ENCODE results near the gene MYO5B. TPM values are rescaled to one million over a fixed set of nuclear protein-coding genes. Genes with fewer than 3 reads are reported as not detected.
"Not testable (repeated sequence)": the region's sequence is repeated elsewhere in the genome, so short reads cannot be mapped to it uniquely, and the experiment has no call there.

The MYO5B gene
- total RNA-seq, 1 experiment from 2014 or later, result 32.1 TPM

DNA sequence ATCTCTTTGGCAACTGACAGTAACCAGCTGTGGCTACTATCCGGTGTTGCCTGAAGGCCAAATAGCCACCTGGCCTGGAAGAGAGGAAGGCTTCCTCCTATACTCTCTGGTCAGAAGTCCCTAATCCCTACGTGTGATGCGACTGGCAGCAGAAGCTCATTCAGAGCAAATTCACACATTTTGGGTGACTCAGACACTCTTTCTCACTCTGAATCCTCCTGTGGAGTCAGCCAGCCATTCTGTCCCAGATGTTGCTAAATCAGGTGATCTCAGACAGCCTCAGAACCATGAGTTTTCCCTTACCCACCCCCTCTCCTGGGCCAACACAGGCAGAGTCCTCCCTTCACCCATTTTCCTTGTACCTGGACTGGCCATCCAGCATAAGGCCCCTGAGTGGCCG lies 36.7 kb upstream of the MYO5B start:
- CTCF ChIA-PET, result no interaction called here
- H3K27me3 ChIP-seq (ENCODE audit: insufficient read depth, low read length), result no peaks in the 10 kb centered on the region
- no peak for DNase-seq (ENCODE audit: low read depth, low spot score)

DNA sequence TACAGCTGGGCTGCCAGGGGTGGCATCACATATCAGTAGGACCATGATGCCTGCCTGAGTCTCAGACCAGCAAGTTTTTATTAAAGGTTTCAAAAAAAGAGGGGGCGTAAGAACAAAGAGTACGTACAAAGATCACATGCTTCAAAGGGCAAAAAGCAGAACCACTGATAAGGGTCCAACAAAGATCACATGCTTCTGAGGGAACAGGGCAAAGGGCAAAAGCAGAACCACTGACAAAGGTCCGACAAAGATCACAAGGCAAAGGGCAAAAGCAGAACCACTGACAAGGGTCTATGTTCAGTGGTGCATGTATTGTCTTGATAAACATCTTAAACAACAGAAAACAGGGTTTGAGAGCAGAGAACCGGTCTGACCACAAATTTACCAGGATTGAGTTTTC lies 25.3 kb upstream of the MYO5B start:
- H3K36me3 ChIP-seq (ENCODE audit: control insufficient read depth in 1 of 2, insufficient read depth in 2 of 2, low read length in 2 of 2); DNase-seq (ENCODE audit: low read depth, low spot score); H3K4me1 ChIP-seq (ENCODE audit: control insufficient read depth in 1 of 2, insufficient read depth in 2 of 2, low read length in 2 of 2); H3K9ac ChIP-seq (ENCODE audit: low read length); H3K4me3 ChIP-seq (replicated peaks in 1 of 2; ENCODE audit: low read depth in 1 of 2, low read length in 2 of 2); H3K27me3 ChIP-seq (ENCODE audit: insufficient read depth, low read length); H3K27ac ChIP-seq (ENCODE audit: low read depth, low read length); H3K9me3 ChIP-seq (ENCODE audit: control insufficient read depth in 1 of 2, insufficient read depth in 1 of 2, low read depth in 1 of 2, low read length in 2 of 2); H3K79me2 ChIP-seq (ENCODE audit: insufficient read depth, low read length); ATAC-seq; H3K4me2 ChIP-seq (ENCODE audit: low read length); POLR2A ChIA-PET; H2AFZ ChIP-seq (ENCODE audit: low read depth, low read length, poor library complexity, severe bottlenecking); intact Hi-C loops (cut with micrococcal nuclease); RAD21 ChIA-PET (ENCODE audit: low non-redundant PET in 1 of 2, low total read pairs in 2 of 2, uncharacterized antibody in 2 of 2, unreplicated experiment in 2 of 2); H4K20me1 ChIP-seq (ENCODE audit: insufficient read depth); BruUV-seq (replicated peaks); H3K9me2 ChIP-seq (ENCODE audit: insufficient read depth): not testable (repeated sequence)
- CTCF ChIA-PET, result interaction anchor here (3.8 kb wide), 1 partner anchor 136 kb away, joined by 80 read pairs; no protein-coding TSS in a partner anchor

More for the DNA sequence above, 36.7 kb upstream of the MYO5B start:
- POLR2A ChIA-PET, result no interaction called here
- ATAC-seq, result no peak
- H3K4me1 ChIP-seq (ENCODE audit: control insufficient read depth in 1 of 2, insufficient read depth in 2 of 2, low read length in 2 of 2), result no peaks in the 10 kb centered on the region; a peak in 1 of 4 replicates
- no peak overlapping the region for H3K4me2 ChIP-seq (ENCODE audit: low read length)
- H3K27ac ChIP-seq (ENCODE audit: low read depth, low read length), result no peak overlapping the region
- intact Hi-C loops (cut with micrococcal nuclease), result no loop called here
- no peaks in the 10 kb centered on the region for H3K79me2 ChIP-seq (ENCODE audit: insufficient read depth, low read length)
- BruUV-seq (replicated peaks), result no TSS peak
- no peaks in the 10 kb centered on the region for H3K9me2 ChIP-seq (ENCODE audit: insufficient read depth)
- TF ChIP-seq ELF1 (IDR thresholded peaks at IDR 0.05; ENCODE audit: borderline replicate concordance, low read depth) (no peak), ZFX (IDR thresholded peaks at IDR 0.05) (no peak), SP1 (IDR thresholded peaks at IDR 0.05; ENCODE audit: low read depth) (no peak), ZNF274 (IDR thresholded peaks at IDR 0.05; ENCODE audit: low read depth, low read length) (no peak), POLR2AphosphoS5 (IDR thresholded peaks at IDR 0.05; ENCODE audit: low read depth, low read length) (no peak), POLR2A (IDR thresholded peaks at IDR 0.05; ENCODE audit: borderline replicate concordance, extremely low read depth, insufficient read depth, insufficient read length) (no peak), TCF7L2 (IDR thresholded peaks at IDR 0.05; ENCODE audit: borderline replicate concordance, extremely low read depth, insufficient read depth, insufficient read length) (no peak), SIN3A (IDR thresholded peaks at IDR 0.05; ENCODE audit: low read depth) (no peak), CEBPB (IDR thresholded peaks at IDR 0.05; ENCODE audit: low read depth) (no peak), EZH2 (IDR thresholded peaks at IDR 0.05) (no peak), RAD21 (IDR thresholded peaks at IDR 0.05; ENCODE audit: low read depth) (no peak), YY1 (IDR thresholded peaks at IDR 0.05; ENCODE audit: extremely low read depth, insufficient replicate concordance, low read depth, low read length) (no peak)
- TF ChIP-seq, protein P1, sequence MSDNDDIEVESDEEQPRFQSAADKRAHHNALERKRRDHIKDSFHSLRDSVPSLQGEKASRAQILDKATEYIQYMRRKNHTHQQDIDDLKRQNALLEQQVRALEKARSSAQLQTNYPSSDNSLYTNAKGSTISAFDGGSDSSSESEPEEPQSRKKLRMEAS (IDR thresholded peaks at IDR 0.05), result no peak
- TF ChIP-seq, protein P2, sequence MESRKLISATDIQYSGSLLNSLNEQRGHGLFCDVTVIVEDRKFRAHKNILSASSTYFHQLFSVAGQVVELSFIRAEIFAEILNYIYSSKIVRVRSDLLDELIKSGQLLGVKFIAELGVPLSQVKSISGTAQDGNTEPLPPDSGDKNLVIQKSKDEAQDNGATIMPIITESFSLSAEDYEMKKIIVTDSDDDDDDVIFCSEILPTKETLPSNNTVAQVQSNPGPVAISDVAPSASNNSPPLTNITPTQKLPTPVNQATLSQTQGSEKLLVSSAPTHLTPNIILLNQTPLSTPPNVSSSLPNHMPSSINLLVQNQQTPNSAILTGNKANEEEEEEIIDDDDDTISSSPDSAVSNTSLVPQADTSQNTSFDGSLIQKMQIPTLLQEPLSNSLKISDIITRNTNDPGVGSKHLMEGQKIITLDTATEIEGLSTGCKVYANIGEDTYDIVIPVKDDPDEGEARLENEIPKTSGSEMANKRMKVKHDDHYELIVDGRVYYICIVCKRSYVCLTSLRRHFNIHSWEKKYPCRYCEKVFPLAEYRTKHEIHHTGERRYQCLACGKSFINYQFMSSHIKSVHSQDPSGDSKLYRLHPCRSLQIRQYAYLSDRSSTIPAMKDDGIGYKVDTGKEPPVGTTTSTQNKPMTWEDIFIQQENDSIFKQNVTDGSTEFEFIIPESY (IDR thresholded peaks at IDR 0.05; ENCODE audit: extremely low read depth, insufficient replicate concordance, low read length), result no peak
- TF ChIP-seq, protein P3, sequence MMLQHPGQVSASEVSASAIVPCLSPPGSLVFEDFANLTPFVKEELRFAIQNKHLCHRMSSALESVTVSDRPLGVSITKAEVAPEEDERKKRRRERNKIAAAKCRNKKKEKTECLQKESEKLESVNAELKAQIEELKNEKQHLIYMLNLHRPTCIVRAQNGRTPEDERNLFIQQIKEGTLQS (IDR thresholded peaks at IDR 0.05), result no peak
- TF ChIP-seq, protein P4, sequence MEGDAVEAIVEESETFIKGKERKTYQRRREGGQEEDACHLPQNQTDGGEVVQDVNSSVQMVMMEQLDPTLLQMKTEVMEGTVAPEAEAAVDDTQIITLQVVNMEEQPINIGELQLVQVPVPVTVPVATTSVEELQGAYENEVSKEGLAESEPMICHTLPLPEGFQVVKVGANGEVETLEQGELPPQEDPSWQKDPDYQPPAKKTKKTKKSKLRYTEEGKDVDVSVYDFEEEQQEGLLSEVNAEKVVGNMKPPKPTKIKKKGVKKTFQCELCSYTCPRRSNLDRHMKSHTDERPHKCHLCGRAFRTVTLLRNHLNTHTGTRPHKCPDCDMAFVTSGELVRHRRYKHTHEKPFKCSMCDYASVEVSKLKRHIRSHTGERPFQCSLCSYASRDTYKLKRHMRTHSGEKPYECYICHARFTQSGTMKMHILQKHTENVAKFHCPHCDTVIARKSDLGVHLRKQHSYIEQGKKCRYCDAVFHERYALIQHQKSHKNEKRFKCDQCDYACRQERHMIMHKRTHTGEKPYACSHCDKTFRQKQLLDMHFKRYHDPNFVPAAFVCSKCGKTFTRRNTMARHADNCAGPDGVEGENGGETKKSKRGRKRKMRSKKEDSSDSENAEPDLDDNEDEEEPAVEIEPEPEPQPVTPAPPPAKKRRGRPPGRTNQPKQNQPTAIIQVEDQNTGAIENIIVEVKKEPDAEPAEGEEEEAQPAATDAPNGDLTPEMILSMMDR (IDR thresholded peaks at IDR 0.05 in 2 of 3, conservative IDR thresholded peaks at IDR 0.05 in 1 of 3; ENCODE audit: borderline replicate concordance in 1 of 3, insufficient read depth in 1 of 3, low read depth in 2 of 3, low read length in 2 of 3), result no peak
- no peak overlapping the region for H3K4me3 ChIP-seq (replicated peaks in 1 of 2; ENCODE audit: low read depth in 1 of 2, low read length in 2 of 2)
- H3K9me3 ChIP-seq (ENCODE audit: control insufficient read depth in 1 of 2, insufficient read depth in 1 of 2, low read depth in 1 of 2, low read length in 2 of 2), result no peaks in the 10 kb centered on the region
- H2AFZ ChIP-seq (ENCODE audit: low read depth, low read length, poor library complexity, severe bottlenecking), result no peak overlapping the region
- H4K20me1 ChIP-seq (ENCODE audit: insufficient read depth), result no peaks in the 10 kb centered on the region
- no peak overlapping the region for H3K9ac ChIP-seq (ENCODE audit: low read length)
- RAD21 ChIA-PET (ENCODE audit: low non-redundant PET in 1 of 2, low total read pairs in 2 of 2, uncharacterized antibody in 2 of 2, unreplicated experiment in 2 of 2), result no interaction called here
- no peaks in the 10 kb centered on the region for H3K36me3 ChIP-seq (ENCODE audit: control insufficient read depth in 1 of 2, insufficient read depth in 2 of 2, low read length in 2 of 2)
